Loucy (cell line): ENCODE data around the gene OR10H4.

ENCODE experiments used
- CTCF ChIP-seq: fragments of 200-600 bp; sonication (generic); conservative IDR thresholded peaks from 2 replicates; pipeline ENCODE4 v1.5.1; 2014; ENCODE audit warnings: mild to moderate bottlenecking, antibody characterized with exemption, low read length
- EZH2phosphoT487 ChIP-seq: fragments of 200-600 bp; IDR thresholded peaks from 2 replicates; pipeline ENCODE4 v1.6.1; 2018; ENCODE audit warnings: antibody characterized with exemption, mild to moderate bottlenecking, moderate library complexity, borderline replicate concordance

- TF ChIP-seq CTCF (no peak), EZH2phosphoT487 (no peak)
Measured at GRCh38 chr19:15992014-15992413, 43.2 kb downstream of the OR10H4 start.
